Testis (tissue), 3 donors: ENCODE results near the gene TRPC3. TPM values are rescaled to one million over a fixed set of nuclear protein-coding genes. Genes with fewer than 3 reads are reported as not detected.

ENCODE experiments used
- DNase-seq: peaks from one replicate; pipeline ENCODE4 v3.0.0-alpha.2; 2019
- H3K27ac ChIP-seq, 2 donors: fragments of 200-600 bp; sonication (generic); one replicate each; pipeline ENCODE4 v1.5.1; 2019
- H3K27me3 ChIP-seq: fragments of 200-600 bp; sonication (generic); one replicate; pipeline ENCODE4 v1.5.1; 2019
- H3K36me3 ChIP-seq: fragments of 200-600 bp; sonication (generic); one replicate; pipeline ENCODE4 v1.5.1; 2017; ENCODE audit warnings: low read depth; ENCODE audit errors: missing control alignments
- H3K4me1 ChIP-seq: fragments of 200-600 bp; sonication (generic); one replicate; pipeline ENCODE4 v1.5.1; 2019
- H3K4me3 ChIP-seq, 2 donors: fragments of 200-600 bp; sonication (generic); one replicate each; pipeline ENCODE4 v1.5.1; 2017 to 2019
- H3K9me3 ChIP-seq: fragments of 200-600 bp; sonication (generic); one replicate; pipeline ENCODE4 v1.5.1; 2017
- POLR2A ChIP-seq: fragments of 450-650 bp; IDR thresholded peaks from one replicate; pipeline ENCODE4 v1.6.1; 2017; ENCODE audit warnings: antibody characterized with exemption, mild to moderate bottlenecking, moderate library complexity
- WGBS, 2 donors: methylation state at CpG; one replicate each; pipeline ENCODE4 v1.1.5; 2018; 5-methylcytosine and 5-hydroxymethylcytosine counted together
- intact Hi-C: fragments of 100-400 bp; cut with DNase I; formaldehyde crosslinking; loops from one replicate; pipeline ENCODE4 v1.15.1; 2023; ENCODE audit warnings: low total_unique reads
- polyA plus RNA-seq: library from polyadenylated mRNA; stranded (reverse); fragments of 350-450 nt; fragmentation: Illumina TruSeq; extraction: RNeasy Lipid Tissue Mini Kit (QIAGEN cat#74804); gene quantifications from one replicate; pipeline ENCODE4 v1.2.3, GENCODE V29; 2014; ENCODE audit warnings: low read depth, low replicate concordance; ENCODE audit not compliant: insufficient read depth
- total RNA-seq, 2 donors: library from RNA; depleted of rRNA; stranded (reverse); fragments of >200 nt; gene quantifications; one replicate each; pipeline ENCODE4 v1.2.3, GENCODE V29; 2016
- TF ChIP-seq, protein P1 (sequence below), 3 experiments: fragments of 450-650 bp in 2 of 3; fragments of 200-600 bp in 1 of 3; sonication (generic) in 1 of 3; IDR thresholded peaks; one replicate each; pipeline ENCODE4 v1.5.1; 2016 to 2019; ENCODE audit warnings: antibody characterized with exemption in 3 of 3, mild to moderate bottlenecking in 2 of 3, moderate library complexity in 1 of 3

The TRPC3 gene
- total and polyA plus RNA-seq, 3 donors from 2014 or later, result 0.57 to 3.7 (median 1.9) TPM

DNA sequence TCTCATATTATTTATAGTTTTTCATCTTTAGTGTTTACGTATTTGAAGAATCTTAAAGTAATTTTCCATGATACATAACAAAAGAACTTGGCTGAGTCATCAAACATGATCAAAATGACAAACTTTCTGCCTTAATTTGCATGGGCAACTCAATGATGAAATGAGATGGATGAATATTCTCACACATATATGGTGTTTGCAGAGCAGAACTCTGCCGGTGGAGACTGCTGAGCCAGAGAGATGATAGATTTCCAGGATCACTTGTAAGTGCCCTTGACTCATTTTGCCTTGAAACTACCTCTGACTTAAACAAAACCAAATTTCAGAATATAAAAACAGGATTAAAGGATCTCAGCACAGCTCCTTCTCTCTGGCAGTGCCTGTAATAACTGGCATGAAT is 38.2 kb downstream of the TRPC3 start:
- H3K27me3 ChIP-seq, result no peaks in the 10 kb centered on the region
- no peaks in the 10 kb centered on the region for H3K36me3 ChIP-seq
- H3K27ac ChIP-seq, result no peak overlapping the region
- WGBS, 2 donors, result 94 to 97% methylated on average over 2 of the region's 2 CpGs
- no peak for DNase-seq
- intact Hi-C loops, result no loop called here
- H3K4me1 ChIP-seq, result no peaks in the 10 kb centered on the region
- H3K9me3 ChIP-seq, result no peaks in the 10 kb centered on the region
- TF ChIP-seq POLR2A, result no peak
- TF ChIP-seq, protein P1, sequence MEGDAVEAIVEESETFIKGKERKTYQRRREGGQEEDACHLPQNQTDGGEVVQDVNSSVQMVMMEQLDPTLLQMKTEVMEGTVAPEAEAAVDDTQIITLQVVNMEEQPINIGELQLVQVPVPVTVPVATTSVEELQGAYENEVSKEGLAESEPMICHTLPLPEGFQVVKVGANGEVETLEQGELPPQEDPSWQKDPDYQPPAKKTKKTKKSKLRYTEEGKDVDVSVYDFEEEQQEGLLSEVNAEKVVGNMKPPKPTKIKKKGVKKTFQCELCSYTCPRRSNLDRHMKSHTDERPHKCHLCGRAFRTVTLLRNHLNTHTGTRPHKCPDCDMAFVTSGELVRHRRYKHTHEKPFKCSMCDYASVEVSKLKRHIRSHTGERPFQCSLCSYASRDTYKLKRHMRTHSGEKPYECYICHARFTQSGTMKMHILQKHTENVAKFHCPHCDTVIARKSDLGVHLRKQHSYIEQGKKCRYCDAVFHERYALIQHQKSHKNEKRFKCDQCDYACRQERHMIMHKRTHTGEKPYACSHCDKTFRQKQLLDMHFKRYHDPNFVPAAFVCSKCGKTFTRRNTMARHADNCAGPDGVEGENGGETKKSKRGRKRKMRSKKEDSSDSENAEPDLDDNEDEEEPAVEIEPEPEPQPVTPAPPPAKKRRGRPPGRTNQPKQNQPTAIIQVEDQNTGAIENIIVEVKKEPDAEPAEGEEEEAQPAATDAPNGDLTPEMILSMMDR (IDR thresholded peaks at IDR 0.05), result no peak
- no peak overlapping the region for H3K4me3 ChIP-seq

DNA sequence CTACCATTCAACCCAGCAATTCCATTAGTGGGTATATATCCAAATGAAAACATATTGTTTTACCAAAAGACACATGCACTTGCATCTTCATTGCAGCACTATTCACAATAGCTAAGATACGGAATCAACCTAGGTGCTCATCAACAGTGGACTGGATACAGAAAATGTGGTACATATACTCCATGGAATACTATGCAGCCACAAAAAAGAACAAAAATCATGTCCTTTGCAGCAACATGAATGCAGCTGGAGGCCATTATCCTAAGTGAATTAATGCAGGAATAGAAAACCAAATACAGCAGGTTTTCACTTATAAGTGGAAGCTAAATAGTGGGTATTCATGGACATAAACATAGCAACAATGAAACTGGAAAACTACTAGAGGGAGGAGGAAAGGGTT is 43.5 kb downstream of the TRPC3 start:
- Histone ChIP-seq H3K36me3 (no peaks in the 10 kb centered on the region), H3K4me1 (no peaks in the 10 kb centered on the region), H3K27me3 (no peaks in the 10 kb centered on the region), H3K27ac (no peak overlapping the region), H3K4me3 (no peak overlapping the region), H3K9me3 (no peaks in the 10 kb centered on the region)
- intact Hi-C loops, result no loop called here
- no peak for DNase-seq
- TF ChIP-seq, protein P1 (IDR thresholded peaks at IDR 0.05), result no peak
- no peak for TF ChIP-seq POLR2A
- 93 to 95% methylated on average over 1 of the region's 1 CpG for WGBS, 2 donors

DNA sequence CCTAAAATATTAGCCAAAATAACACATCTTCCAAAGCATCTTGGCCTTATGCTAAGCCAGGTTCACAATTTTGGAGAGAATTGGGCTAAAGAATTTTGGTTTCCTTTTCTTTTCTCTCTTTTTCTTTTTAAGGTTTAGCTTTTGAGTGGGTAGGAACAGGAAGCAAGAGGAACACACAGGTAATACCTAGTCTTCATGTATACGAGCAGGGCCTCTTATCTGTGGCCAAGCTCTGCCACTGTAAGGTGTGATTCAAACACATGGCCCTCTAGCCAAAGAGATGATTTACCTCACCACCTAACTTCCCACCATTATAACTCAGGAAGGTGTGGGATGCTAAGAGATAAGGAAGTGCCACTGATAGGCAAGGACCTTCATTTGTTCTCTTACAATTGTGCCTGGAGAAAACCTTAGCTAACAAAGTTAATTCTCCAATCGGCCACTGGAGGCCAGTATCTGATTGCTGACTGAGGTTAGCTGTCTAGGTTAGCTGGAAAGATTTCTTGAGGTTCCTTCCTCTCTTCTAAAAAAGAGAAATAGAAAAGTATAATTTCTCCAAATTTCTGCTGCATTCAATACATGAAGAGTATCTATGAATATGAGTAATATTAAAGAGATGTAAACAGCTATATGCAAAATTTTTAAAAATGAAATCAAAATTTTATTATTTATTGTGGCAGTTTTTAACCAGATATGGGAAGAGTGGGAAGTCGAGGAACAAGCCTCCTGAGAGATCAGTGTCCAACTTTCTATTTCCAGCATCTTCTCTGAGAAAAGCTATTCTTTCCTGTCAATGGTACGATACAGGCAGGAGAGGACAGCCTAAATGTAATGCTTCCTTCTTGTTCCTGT is 51.5 kb downstream of the TRPC3 start:
- DNase-seq, result peak; percentile 63
- intact Hi-C loops, result no loop called here
- Histone ChIP-seq H3K4me1 (no peaks in the 10 kb centered on the region), H3K27ac (no peak overlapping the region), H3K27me3 (no peaks in the 10 kb centered on the region), H3K36me3 (no peaks in the 10 kb centered on the region), H3K4me3 (no peak overlapping the region), H3K9me3 (no peaks in the 10 kb centered on the region)
- 71 to 74% methylated on average over 4 of the region's 4 CpGs for WGBS, 2 donors
- TF ChIP-seq POLR2A, result no peak
- TF ChIP-seq, protein P1 (IDR thresholded peaks at IDR 0.05), result peak; percentile 48 to 62 (median 61)

DNA sequence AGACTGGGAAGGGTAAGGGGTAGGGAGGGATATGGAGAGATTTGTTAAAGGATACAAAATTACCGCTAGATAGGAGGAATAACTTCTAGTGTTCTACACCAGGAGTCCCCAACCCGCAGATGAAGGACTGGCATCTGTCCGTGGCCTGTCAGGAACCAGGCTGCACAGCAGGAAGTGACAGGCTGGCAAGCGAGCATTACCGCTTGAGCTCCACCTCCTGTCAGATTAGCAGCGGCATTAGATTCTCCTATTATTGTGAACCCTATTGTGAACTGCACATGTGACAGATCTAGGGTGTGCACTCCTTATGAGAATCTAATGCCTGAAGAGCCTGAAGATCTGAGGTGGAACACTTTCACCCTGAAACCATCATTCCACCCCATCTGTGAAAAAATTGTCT is 53.7 kb downstream of the TRPC3 start:
- Histone ChIP-seq H3K9me3 (no peaks in the 10 kb centered on the region), H3K4me1 (no peaks in the 10 kb centered on the region), H3K4me3 (no peak overlapping the region), H3K36me3 (no peaks in the 10 kb centered on the region), H3K27ac (no peak overlapping the region), H3K27me3 (no peaks in the 10 kb centered on the region)
- WGBS, 2 donors, result 51 to 58% methylated on average over 6 of the region's 6 CpGs
- intact Hi-C loops, result no loop called here
- TF ChIP-seq POLR2A, result no peak
- TF ChIP-seq, protein P1 (IDR thresholded peaks at IDR 0.05), result no peak
- DNase-seq, result no peak

DNA sequence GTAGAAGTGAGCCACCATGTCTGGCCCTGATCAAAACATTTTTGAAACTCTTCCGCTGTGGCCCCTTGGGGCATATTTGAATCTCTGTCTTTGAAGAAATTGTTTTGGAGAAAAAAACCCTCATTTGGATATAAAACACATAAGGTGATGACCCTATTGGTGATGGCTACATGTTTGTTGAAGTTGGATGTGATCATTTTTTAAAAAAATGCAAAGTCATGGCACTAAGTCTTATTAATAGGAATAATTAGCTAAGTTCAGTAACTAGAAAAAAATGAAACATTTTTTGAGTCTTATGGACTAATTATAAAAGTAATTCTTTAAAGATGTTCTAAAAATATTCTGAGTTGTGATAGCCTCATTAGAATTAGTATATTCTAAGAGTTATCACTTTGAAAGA is 63.7 kb downstream of the TRPC3 start:
- intact Hi-C loops, result no loop called here
- Histone ChIP-seq H3K4me1 (no peaks in the 10 kb centered on the region), H3K27me3 (no peaks in the 10 kb centered on the region), H3K9me3 (no peaks in the 10 kb centered on the region), H3K27ac (no peak overlapping the region), H3K36me3 (no peaks in the 10 kb centered on the region), H3K4me3 (no peak overlapping the region)
- no peak for TF ChIP-seq POLR2A
- TF ChIP-seq, protein P1 (IDR thresholded peaks at IDR 0.05), result no peak
- 92 to 95% methylated on average over 1 of the region's 1 CpG for WGBS, 2 donors
- DNase-seq, result no peak
